ENCODE results near the gene C4orf46.

The C4orf46 gene

DNA sequence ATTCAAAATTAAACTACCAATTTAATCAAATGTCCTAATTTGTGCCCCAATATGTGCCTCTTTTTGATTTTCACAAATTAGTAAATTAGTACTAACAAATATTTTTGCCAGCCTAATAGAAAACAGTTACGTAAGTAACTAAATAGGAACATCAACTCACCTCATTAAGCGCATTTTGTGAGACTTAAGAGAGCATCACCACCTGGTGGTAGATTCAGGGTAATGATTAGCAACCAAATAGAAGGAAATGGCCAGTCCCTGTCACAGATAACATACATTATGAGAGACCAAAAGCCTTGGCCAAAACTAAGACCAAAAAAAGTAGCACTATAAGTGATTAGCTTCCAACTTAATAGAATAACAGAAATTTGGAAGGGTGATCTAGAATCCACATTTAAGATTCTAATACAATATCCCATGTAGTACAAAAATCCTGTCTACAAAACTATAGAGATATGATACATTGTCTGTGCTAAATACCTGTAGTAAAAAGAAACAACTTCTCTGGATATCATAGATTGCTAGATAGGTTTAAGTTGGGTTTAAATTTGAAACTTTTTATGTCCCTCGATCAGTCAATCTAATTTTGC lies 46.7 kb downstream of the C4orf46 start:
- H3K4me1 ChIP-seq (ENCODE audit: insufficient read depth, low read length, poor library complexity, severe bottlenecking): no peaks in the 10 kb centered on the region

GRCh38 chr4:158622251-158622650 lies 49.4 kb downstream of the C4orf46 start:
- no peak for TF ChIP-seq EZH2phosphoT487 (IDR thresholded peaks at IDR 0.05; ENCODE audit: borderline replicate concordance)
- no peak for TF ChIP-seq CTCF (conservative IDR thresholded peaks at IDR 0.05; ENCODE audit: low read length)
- Histone ChIP-seq H2AFZ (ENCODE audit: low read length) (no peak overlapping the region), H3K9me2 (replicated peaks; ENCODE audit: low read depth, low read length) (no peaks in the 10 kb centered on the region), H3K4me3 (ENCODE audit: low read length, poor library complexity, severe bottlenecking) (no peak overlapping the region), H3F3A (ENCODE audit: low read depth) (no peaks in the 10 kb centered on the region), H3K4me2 (ENCODE audit: low read depth, low read length, poor library complexity, severe bottlenecking) (no peak overlapping the region), H3K4me1 (ENCODE audit: insufficient read depth, low read length, poor library complexity, severe bottlenecking) (no peaks in the 10 kb centered on the region), H3K79me2 (ENCODE audit: insufficient read depth, low read length) (no peaks in the 10 kb centered on the region), H3K9ac (ENCODE audit: low read depth, low read length, poor library complexity, severe bottlenecking) (no peak overlapping the region), H3K9me3 (ENCODE audit: insufficient read depth, low read depth, low read length) (no peaks in the 10 kb centered on the region), H3K27me3 (ENCODE audit: insufficient read depth, low read length, poor library complexity, severe bottlenecking) (no peaks in the 10 kb centered on the region), H4K20me1 (ENCODE audit: insufficient read depth, low read length, poor library complexity, severe bottlenecking) (no peaks in the 10 kb centered on the region), H3K36me3 (ENCODE audit: insufficient read depth, low read length) (no peaks in the 10 kb centered on the region)

More for the DNA sequence above, 46.7 kb downstream of the C4orf46 start:
- H4K20me1 ChIP-seq (ENCODE audit: insufficient read depth, low read length, poor library complexity, severe bottlenecking): no peaks in the 10 kb centered on the region
- no peak overlapping the region for H3K4me2 ChIP-seq (ENCODE audit: low read depth, low read length, poor library complexity, severe bottlenecking)
- H3K36me3 ChIP-seq (ENCODE audit: insufficient read depth, low read length): no peaks in the 10 kb centered on the region
- H3K9ac ChIP-seq (ENCODE audit: low read depth, low read length, poor library complexity, severe bottlenecking): no peak overlapping the region
- TF ChIP-seq CTCF (conservative IDR thresholded peaks at IDR 0.05; ENCODE audit: low read length) (peak; percentile 85), EZH2phosphoT487 (IDR thresholded peaks at IDR 0.05; ENCODE audit: borderline replicate concordance) (no peak)
- no peaks in the 10 kb centered on the region for H3K9me2 ChIP-seq (replicated peaks; ENCODE audit: low read depth, low read length)
- H2AFZ ChIP-seq (ENCODE audit: low read length): 0 out of 2 replicates have a peak overlapping the region, but pooled peaks have one; percentile 46
- no peaks in the 10 kb centered on the region for H3K79me2 ChIP-seq (ENCODE audit: insufficient read depth, low read length)
- H3K27me3 ChIP-seq (ENCODE audit: insufficient read depth, low read length, poor library complexity, severe bottlenecking): no peaks in the 10 kb centered on the region
- no peaks in the 10 kb centered on the region for H3K9me3 ChIP-seq (ENCODE audit: insufficient read depth, low read depth, low read length)
- no peaks in the 10 kb centered on the region for H3F3A ChIP-seq (ENCODE audit: low read depth)
- no peak overlapping the region for H3K4me3 ChIP-seq (ENCODE audit: low read length, poor library complexity, severe bottlenecking)

DNA sequence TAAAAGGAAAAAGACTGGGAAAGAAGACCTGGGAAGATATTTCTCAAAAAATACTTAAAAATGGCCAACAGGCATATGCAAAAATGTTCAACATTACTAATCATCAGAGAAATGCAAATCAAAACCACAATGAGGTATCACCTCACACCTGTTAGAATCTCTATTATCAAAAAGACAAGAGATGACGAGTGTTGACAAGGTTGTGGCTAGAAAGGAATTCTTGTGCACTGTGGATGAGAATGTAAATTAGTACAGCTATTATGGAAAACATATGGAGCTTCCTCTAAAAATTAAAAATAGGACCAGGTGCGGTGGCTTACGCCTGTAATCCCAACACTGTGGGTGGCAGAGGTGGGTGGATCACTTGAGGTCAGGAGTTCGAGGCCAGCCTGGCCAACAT lies 50.0 kb downstream of the C4orf46 start:
- no peaks in the 10 kb centered on the region for H3K36me3 ChIP-seq (ENCODE audit: insufficient read depth, low read length)
- no peaks in the 10 kb centered on the region for H4K20me1 ChIP-seq (ENCODE audit: insufficient read depth, low read length, poor library complexity, severe bottlenecking)
- no peaks in the 10 kb centered on the region for H3K9me3 ChIP-seq (ENCODE audit: insufficient read depth, low read depth, low read length)
- H3K79me2 ChIP-seq (ENCODE audit: insufficient read depth, low read length): no peaks in the 10 kb centered on the region
- no peak overlapping the region for H2AFZ ChIP-seq (ENCODE audit: low read length)
- no peak for TF ChIP-seq CTCF (conservative IDR thresholded peaks at IDR 0.05; ENCODE audit: low read length)
- TF ChIP-seq EZH2phosphoT487 (IDR thresholded peaks at IDR 0.05; ENCODE audit: borderline replicate concordance): no peak
- no peaks in the 10 kb centered on the region for H3F3A ChIP-seq (ENCODE audit: low read depth)
- H3K9me2 ChIP-seq (replicated peaks; ENCODE audit: low read depth, low read length): no peaks in the 10 kb centered on the region
- no peaks in the 10 kb centered on the region for H3K4me1 ChIP-seq (ENCODE audit: insufficient read depth, low read length, poor library complexity, severe bottlenecking)
- H3K27me3 ChIP-seq (ENCODE audit: insufficient read depth, low read length, poor library complexity, severe bottlenecking): no peaks in the 10 kb centered on the region
- no peak overlapping the region for H3K4me3 ChIP-seq (ENCODE audit: low read length, poor library complexity, severe bottlenecking)
- H3K4me2 ChIP-seq (ENCODE audit: low read depth, low read length, poor library complexity, severe bottlenecking): no peak overlapping the region
- no peak overlapping the region for H3K9ac ChIP-seq (ENCODE audit: low read depth, low read length, poor library complexity, severe bottlenecking)

Data from Loucy (cell line).